A549 treated with Mapracorat at 1 μM for 4 hours (cell line): ENCODE measurements around the gene SLC27A5. TPM values are rescaled to one million over a fixed set of nuclear protein-coding genes. Genes with fewer than 3 reads are reported as not detected.

Source experiments
- total RNA-seq: library from RNA; stranded (reverse); fragments of 200-300 nt; extraction: Qiagen RNA extraction; gene quantifications from 5 replicates; pipeline ENCODE4 v1.2.3, GENCODE V29; 2022

The SLC27A5 gene
- 21.6 to 34.9 TPM (median 30.9 TPM) in 5 replicates for total RNA-seq

DNA sequence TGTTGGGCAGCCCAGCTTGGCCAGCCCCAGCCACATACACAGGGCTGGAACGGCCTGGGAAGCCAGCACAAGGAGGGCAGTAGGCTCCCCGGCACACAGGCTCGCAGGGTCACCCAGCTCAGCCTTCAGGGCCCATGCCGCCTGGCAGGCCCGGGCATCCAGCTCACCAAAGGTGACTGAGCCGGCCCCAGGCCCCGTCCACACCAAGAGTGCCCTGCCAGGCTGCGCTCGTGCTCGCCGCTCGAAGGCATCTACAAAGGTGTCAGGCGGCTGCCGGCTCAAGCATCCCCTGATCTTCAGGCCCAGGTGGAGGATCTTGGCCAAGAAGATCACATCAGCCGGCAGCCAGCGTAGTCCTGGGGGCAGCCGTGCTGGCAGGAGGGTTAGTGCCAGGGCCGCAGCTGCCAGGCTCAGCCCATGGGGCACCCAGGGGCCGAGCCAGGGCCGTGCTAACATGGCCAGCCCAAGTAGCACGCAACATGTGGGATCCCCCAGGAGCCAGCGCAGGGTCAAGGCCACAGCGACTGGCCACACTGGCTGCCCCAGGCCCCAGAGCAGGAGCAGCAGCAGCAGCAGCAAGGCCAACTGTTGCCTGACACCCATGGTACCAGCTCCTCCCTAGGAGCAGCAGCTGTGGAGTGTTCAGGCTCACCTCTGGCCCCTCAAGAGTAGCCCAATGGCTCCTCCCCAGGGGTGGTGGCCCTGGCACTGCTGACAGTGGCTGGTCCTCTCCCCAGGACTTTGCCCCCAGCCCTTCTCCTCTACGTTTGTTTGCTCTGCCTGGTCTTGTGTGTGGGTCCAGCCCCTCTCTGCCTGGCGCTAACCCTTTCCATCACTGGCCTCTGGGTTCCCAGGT, at the start of gene SLC27A5:
Gene SLC27A5, minus strand, starts transcription at position 640 of the 856 bp plus-strand sequence. Its CDS starts 37 bp downstream, at position 603.

DNA sequence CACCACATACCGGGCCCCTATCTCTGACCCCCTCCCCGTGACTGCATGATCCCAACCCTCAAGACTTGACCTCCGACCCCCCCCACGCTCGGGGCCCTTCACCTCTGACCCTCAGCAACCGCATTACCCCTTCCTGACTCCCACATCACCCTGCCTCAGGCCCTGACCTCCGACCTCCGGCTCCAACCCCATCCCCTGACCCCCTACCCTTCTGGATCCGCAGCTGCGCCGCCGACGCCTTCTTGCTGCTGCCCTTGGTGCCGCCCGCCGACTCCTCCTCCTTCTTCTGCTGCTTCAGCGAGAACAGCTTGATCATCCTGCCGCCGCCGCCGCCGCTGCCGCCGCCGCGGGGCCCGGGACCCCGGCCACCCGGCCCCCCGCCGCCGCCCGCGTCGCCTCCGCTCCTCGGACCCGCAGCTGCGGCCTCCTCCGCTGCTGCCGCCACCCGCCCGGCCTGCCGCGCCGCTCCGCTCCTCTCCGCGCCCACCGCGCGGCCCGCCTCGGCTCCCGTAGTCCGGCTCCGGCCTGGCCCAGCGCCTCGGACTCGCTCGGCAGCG, 46.4 kb upstream of the SLC27A5 start, which contains the start of gene UBE2M:
Gene UBE2M, minus strand, starts transcription at position 546 of the 557 bp plus-strand sequence. Its CDS starts 230 bp downstream, at position 316.

DNA sequence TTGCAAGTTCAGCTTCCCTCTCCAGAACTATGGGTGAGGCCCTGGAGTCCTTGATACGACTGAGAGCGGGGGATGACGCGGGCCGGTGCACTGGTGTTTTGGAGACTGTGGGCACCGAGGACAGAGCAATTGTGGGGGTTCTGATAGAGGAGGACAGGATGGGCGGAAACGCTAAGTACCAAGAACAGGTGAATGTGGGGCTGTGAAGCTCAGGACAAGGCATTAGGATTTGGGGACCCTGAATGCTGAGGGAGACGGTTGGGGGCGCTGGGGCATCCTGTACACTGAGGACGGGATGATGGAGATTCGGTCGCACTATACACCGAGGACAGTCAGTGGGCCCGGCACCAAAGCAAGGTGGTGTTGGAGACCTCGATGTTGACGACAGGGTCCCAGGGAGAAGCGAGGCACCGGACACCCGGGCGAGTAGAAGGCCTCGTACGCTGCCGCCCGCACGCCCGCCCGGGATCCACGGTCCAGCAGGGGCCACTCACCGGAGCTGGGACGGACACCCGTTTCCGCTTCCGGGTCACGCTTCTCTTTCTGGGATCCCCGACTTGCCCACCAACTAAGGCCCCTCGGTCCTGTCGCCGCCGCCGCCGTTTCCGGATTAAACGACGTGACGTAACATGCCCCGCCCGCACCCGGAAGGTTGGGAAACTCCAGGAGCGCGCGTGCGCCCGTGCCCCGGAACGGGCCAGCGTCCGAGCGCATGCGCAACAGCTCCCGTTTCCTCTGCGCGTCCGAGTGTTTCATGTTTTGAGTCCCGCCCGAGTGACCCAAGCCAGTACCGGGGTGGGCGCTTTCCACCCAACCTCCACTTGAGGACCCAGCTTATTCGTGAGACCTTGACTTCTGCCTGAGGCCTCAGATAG, 42.9 kb upstream of the SLC27A5 start, which contains the start of gene CHMP2A:
Gene CHMP2A, minus strand, starts transcription at position 612 of the 875 bp plus-strand sequence. CDS start 893 bp downstream, outside the sequence.

DNA sequence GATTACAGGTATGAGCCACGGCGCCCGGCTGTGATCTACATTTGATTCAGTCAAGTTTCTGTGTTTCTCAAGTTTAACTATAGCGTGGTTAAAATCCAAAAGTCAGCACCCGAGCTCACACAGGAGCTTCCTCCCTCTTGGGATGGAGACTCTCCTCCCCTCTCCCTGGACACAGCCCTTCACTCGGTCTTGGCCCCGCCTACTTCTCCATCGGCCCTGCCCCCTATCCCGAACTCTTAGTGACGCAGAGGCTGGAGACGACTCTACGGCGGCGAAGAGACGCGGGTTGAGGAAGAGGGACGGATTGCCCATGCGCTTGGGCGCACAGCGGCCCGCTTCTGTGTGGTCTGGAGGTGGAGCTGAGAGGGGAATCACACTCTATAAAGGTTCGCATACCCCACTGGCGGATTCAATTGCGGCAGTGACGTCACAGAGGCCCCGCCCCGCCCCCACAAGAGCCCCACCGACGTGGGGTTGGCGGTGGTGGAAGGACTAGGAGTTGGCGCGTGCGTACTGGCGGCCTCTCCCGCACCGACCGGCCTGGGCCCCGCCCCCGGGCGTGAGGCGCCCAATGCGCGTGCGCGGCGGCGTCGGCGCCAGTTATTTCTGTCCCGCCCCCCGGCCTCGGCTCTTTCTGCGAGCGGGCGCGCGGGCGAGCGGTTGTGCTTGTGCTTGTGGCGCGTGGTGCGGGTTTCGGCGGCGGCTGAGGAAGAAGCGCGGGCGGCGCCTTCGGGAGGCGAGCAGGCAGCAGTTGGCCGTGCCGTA, 32.2 kb upstream of the SLC27A5 start, which contains the start of gene TRIM28:
Gene TRIM28, plus strand, starts transcription at position 239 of the 765 bp plus-strand sequence. CDS start 694 bp downstream, outside the sequence.

DNA sequence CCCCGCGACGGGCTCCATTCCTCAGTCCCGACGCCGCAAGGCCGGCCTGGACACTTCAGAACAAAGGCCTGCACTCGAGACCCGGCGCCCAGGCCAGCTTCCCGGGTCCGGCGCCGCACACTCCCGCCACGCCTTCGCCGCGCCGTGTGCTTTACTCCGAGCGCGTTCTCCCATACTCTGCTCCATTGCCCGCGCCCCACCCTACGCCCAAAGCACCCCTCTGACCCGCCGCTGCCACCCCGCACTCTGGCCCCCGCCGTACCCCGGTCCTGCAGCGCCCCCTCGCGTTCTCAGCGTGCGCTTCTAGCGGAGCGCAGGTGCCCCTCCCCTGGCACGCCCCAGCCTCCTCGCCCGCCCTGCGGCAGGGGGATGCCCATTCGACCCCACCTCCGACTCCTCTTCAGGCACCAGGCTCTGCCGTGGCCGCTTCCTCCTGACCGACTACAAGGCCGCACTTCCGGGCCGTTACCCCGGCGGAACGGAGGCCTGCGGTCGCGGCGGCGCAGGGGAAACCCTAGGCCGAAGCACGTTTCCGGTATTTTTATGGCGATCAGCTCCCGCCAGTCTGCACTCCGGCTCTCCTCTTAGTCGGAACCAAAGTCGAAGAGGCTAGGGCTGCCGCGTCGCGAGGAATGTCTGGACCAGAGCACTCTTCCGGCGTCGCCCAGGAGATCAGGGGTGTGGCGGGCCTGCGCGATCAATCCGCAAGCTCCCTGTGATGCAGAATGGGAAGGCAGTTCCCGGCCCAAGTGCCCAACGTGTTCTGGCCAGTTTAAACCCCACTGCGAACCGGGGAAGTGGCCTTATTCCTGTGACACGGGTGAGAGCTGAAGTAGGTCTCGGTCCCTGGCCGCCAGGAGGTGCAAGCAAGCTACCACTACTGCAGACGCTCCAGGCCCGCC, 7.8 kb upstream of the SLC27A5 start, which contains the start of gene ZBTB45:
Gene ZBTB45, minus strand, starts transcription at position 456 of the 902 bp plus-strand sequence. CDS start 2,137 bp downstream, outside the sequence.

DNA sequence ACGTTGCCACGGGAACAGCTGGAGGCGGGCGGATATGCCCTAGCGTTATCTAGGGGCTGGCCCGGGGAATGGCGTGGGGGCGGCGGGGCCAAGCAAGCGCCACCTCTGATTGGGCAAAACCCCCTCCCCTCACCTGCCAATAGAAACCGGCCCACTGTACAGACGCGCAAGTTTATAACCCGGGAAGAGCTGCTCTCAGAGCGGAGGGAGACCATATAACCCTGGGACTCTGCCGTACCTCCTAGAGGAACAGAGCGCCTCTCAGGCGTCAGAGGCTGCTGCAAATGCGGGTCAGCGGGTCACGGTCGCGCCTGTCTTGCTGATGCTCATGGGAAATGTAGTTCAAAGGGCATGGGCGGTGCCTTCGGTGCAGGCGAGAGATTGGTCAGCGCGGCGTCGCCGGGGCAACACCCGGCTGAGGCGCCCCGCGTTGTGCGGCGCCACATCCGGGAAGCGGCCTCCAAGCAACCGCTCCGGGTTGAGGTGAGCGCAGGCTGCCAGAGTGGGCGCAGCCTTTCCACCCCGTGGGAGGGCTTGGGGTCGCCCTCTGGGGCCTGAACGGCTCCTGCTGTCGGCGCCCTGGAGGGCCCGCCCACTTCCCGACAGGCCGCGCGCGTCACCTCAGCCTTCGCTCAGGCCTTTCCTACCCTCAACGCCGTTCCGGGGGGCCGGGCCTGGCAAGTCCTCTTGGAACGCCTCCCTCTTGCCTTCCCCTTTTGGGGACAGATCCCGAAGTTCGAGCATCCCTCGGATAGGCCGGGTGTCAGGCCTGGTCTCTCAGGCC, 35.9 kb downstream of the SLC27A5 start, which contains the start of gene ZNF446:
Gene ZNF446, plus strand, starts transcription at position 639 of the 784 bp plus-strand sequence. CDS start 867 bp downstream, outside the sequence.

GRCh38 chr19:58466760-58467589, 44.8 kb downstream of the SLC27A5 start, which contains the start of gene ZNF324:
Gene ZNF324 (plus strand): TSS chr19:58467080. CDS start chr19:58469186, 2,106 bp downstream.

GRCh38 chr19:58451358-58452101, 60.3 kb downstream of the SLC27A5 start, which contains the start of gene ZNF324B:
Gene ZNF324B (plus strand): TSS chr19:58451622. CDS start chr19:58453702, 2,080 bp downstream.

Other genes with a start within 250 kb of the SLC27A5 start
- gene ZNF8, start 233.0 kb downstream of the SLC27A5 start, total RNA-seq: 0.80 to 1.2 TPM (median 0.93 TPM) in 5 replicates
- gene ERVK3-1, start 206.6 kb downstream of the SLC27A5 start, total RNA-seq: 84.3 to 105 TPM (median 89.0 TPM) in 5 replicates
- gene ZSCAN22, start 185.0 kb downstream of the SLC27A5 start, total RNA-seq: 2.1 to 3.0 TPM (median 2.4 TPM) in 5 replicates
- 8.7 to 15.9 TPM (median 14.4 TPM) in 5 replicates for gene A1BG, start 158.5 kb downstream of the SLC27A5 start, total RNA-seq
- gene ZNF497, start 149.2 kb downstream of the SLC27A5 start, total RNA-seq: 0.91 to 1.7 TPM (median 1.3 TPM) in 5 replicates
- 0.79 to 1.6 TPM (median 1.4 TPM) in 5 replicates for gene ZNF837, start 131.0 kb downstream of the SLC27A5 start, total RNA-seq
- gene RPS5, start 124.7 kb downstream of the SLC27A5 start, total RNA-seq: 2,297 to 2,583 TPM (median 2,408 TPM) in 5 replicates
- gene RNF225, start 116.3 kb downstream of the SLC27A5 start, total RNA-seq: 0.18 to 0.37 TPM (median 0.23 TPM) in 4 of 5 replicates, not detected in the other
- 16.9 to 19.7 TPM (median 18.2 TPM) in 5 replicates for gene ZNF584, start 103.3 kb downstream of the SLC27A5 start, total RNA-seq
- 0.12 to 0.19 TPM (median 0.12 TPM) in 4 of 5 replicates, not detected in the other for gene ZNF132, start 71.8 kb downstream of the SLC27A5 start, total RNA-seq
- gene ZNF324B, start 60.4 kb downstream of the SLC27A5 start, total RNA-seq: 6.3 to 6.9 TPM (median 6.6 TPM) in 5 replicates
- 9.1 to 11.1 TPM (median 10.4 TPM) in 5 replicates for gene ZNF324, start 44.9 kb downstream of the SLC27A5 start, total RNA-seq
- gene ZNF446, start 35.6 kb downstream of the SLC27A5 start, total RNA-seq: 10.2 to 13.0 TPM (median 12.3 TPM) in 5 replicates
- gene ZBTB45, start 7.8 kb upstream of the SLC27A5 start, total RNA-seq: 14.1 to 20.4 TPM (median 19.7 TPM) in 5 replicates
- gene TRIM28, start 32.1 kb upstream of the SLC27A5 start, total RNA-seq: 628 to 732 TPM (median 680 TPM) in 5 replicates
- 191 to 219 TPM (median 202 TPM) in 5 replicates for gene CHMP2A, start 43.1 kb upstream of the SLC27A5 start, total RNA-seq
- 130 to 146 TPM (median 138 TPM) in 5 replicates for gene UBE2M, start 46.6 kb upstream of the SLC27A5 start, total RNA-seq
- gene MZF1, start 61.3 kb upstream of the SLC27A5 start, total RNA-seq: 10.2 to 17.3 TPM (median 15.3 TPM) in 5 replicates